Peyer's patch (tissue), 4 donors: ENCODE results near the gene SYNGR1.

ENCODE experiments used
- POLR2A ChIP-seq, 2 donors: fragments of 450-650 bp; IDR thresholded peaks; one replicate each; pipeline ENCODE4 v1.5.1; 2017; ENCODE audit warnings: antibody characterized with exemption in 2 of 2, mild to moderate bottlenecking in 2 of 2, moderate library complexity in 2 of 2
- TF ChIP-seq, protein P1 (sequence below), 6 experiments: fragments of 450-650 bp in 4 of 6; fragments of 200-600 bp in 2 of 6; sonication (generic) in 1 of 6; IDR thresholded peaks; one replicate each; pipeline ENCODE4 v1.5.1; 2017 to 2019; ENCODE audit warnings: antibody characterized with exemption in 6 of 6, mild to moderate bottlenecking in 3 of 6, moderate library complexity in 1 of 6

DNA sequence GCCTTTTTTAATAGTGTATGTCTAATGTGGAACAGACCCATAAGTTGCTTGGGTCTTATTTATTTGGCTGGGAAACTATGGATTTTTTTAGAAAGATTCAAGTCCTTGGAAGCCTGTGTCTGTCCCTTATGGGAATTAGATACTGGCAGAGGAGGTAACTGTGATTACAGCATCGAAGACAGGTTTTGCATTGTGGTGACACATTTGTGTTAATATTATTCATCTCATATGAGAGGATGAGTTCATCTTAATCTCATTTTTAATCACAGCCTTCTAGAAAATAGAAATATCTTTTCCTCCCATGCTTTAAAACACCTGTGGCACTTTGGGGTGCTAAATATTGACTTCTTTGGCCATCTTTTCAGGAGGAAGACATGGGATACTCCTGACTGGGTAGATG, 59.0 kb downstream of the SYNGR1 start:
- TF ChIP-seq, protein P1, sequence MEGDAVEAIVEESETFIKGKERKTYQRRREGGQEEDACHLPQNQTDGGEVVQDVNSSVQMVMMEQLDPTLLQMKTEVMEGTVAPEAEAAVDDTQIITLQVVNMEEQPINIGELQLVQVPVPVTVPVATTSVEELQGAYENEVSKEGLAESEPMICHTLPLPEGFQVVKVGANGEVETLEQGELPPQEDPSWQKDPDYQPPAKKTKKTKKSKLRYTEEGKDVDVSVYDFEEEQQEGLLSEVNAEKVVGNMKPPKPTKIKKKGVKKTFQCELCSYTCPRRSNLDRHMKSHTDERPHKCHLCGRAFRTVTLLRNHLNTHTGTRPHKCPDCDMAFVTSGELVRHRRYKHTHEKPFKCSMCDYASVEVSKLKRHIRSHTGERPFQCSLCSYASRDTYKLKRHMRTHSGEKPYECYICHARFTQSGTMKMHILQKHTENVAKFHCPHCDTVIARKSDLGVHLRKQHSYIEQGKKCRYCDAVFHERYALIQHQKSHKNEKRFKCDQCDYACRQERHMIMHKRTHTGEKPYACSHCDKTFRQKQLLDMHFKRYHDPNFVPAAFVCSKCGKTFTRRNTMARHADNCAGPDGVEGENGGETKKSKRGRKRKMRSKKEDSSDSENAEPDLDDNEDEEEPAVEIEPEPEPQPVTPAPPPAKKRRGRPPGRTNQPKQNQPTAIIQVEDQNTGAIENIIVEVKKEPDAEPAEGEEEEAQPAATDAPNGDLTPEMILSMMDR (IDR thresholded peaks at IDR 0.05): no peak
- TF ChIP-seq POLR2A (IDR thresholded peaks at IDR 0.05): no peak
